ENCODE data around the gene MAGI2.

MAGI2 gene

GRCh38 chr7:79216236-79216635 is 237.2 kb downstream of the MAGI2 start:
- no peak overlapping the region for H3K27ac ChIP-seq (ENCODE audit: insufficient read depth, low read length, poor library complexity, severe bottlenecking)
- no peaks in the 10 kb centered on the region for H3K4me1 ChIP-seq (ENCODE audit: control insufficient read depth, insufficient read depth, low read length, poor library complexity, severe bottlenecking)

GRCh38 chr7:79212334-79212733 is 241.1 kb downstream of the MAGI2 start:
- Histone ChIP-seq H3K4me1 (ENCODE audit: control insufficient read depth, insufficient read depth, low read length, poor library complexity, severe bottlenecking) (no peaks in the 10 kb centered on the region), H3K27me3 (replicated peaks; ENCODE audit: control insufficient read depth, insufficient read depth, low read length, poor library complexity, severe bottlenecking) (no peaks in the 10 kb centered on the region), H3K36me3 (ENCODE audit: control insufficient read depth, insufficient read depth, low read length) (no peaks in the 10 kb centered on the region), H3K4me3 (ENCODE audit: insufficient read depth, low read depth, low read length, poor library complexity, severe bottlenecking) (no peak overlapping the region), H3K9me3 (ENCODE audit: control insufficient read depth, low read length) (no peaks in the 10 kb centered on the region), H3K27ac (ENCODE audit: insufficient read depth, low read length, poor library complexity, severe bottlenecking) (no peak overlapping the region)
- no peak for DNase-seq

More at GRCh38 chr7:79216236-79216635, 237.2 kb downstream of the MAGI2 start:
- H3K9me3 ChIP-seq (ENCODE audit: control insufficient read depth, low read length) = no peaks in the 10 kb centered on the region
- H3K4me3 ChIP-seq (ENCODE audit: insufficient read depth, low read depth, low read length, poor library complexity, severe bottlenecking) = no peak overlapping the region
- H3K27me3 ChIP-seq (replicated peaks; ENCODE audit: control insufficient read depth, insufficient read depth, low read length, poor library complexity, severe bottlenecking) = no peaks in the 10 kb centered on the region
- no peak for DNase-seq
- no peaks in the 10 kb centered on the region for H3K36me3 ChIP-seq (ENCODE audit: control insufficient read depth, insufficient read depth, low read length)

- no peak overlapping the region for H3K4me3 ChIP-seq (ENCODE audit: insufficient read depth, low read depth, low read length, poor library complexity, severe bottlenecking)
- DNase-seq = no peak
- H3K27me3 ChIP-seq (replicated peaks; ENCODE audit: control insufficient read depth, insufficient read depth, low read length, poor library complexity, severe bottlenecking) = no peaks in the 10 kb centered on the region
- no peaks in the 10 kb centered on the region for H3K4me1 ChIP-seq (ENCODE audit: control insufficient read depth, insufficient read depth, low read length, poor library complexity, severe bottlenecking)
- no peaks in the 10 kb centered on the region for H3K9me3 ChIP-seq (ENCODE audit: control insufficient read depth, low read length)
- no peak overlapping the region for H3K27ac ChIP-seq (ENCODE audit: insufficient read depth, low read length, poor library complexity, severe bottlenecking)
- H3K36me3 ChIP-seq (ENCODE audit: control insufficient read depth, insufficient read depth, low read length) = no peaks in the 10 kb centered on the region
Observed at GRCh38 chr7:79211724-79212123, 241.7 kb downstream of the MAGI2 start.

GRCh38 chr7:79199961-79200360 is 253.5 kb downstream of the MAGI2 start:
- H3K27me3 ChIP-seq (replicated peaks; ENCODE audit: control insufficient read depth, insufficient read depth, low read length, poor library complexity, severe bottlenecking) = no peaks in the 10 kb centered on the region
- no peaks in the 10 kb centered on the region for H3K4me1 ChIP-seq (ENCODE audit: control insufficient read depth, insufficient read depth, low read length, poor library complexity, severe bottlenecking)
- no peaks in the 10 kb centered on the region for H3K36me3 ChIP-seq (ENCODE audit: control insufficient read depth, insufficient read depth, low read length)
- no peak overlapping the region for H3K4me3 ChIP-seq (ENCODE audit: insufficient read depth, low read depth, low read length, poor library complexity, severe bottlenecking)
- H3K9me3 ChIP-seq (ENCODE audit: control insufficient read depth, low read length) = no peaks in the 10 kb centered on the region
- no peak for DNase-seq
- no peak overlapping the region for H3K27ac ChIP-seq (ENCODE audit: insufficient read depth, low read length, poor library complexity, severe bottlenecking)

GRCh38 chr7:79199266-79199665 is 254.2 kb downstream of the MAGI2 start:
- Histone ChIP-seq H3K4me3 (ENCODE audit: insufficient read depth, low read depth, low read length, poor library complexity, severe bottlenecking) (no peak overlapping the region), H3K27me3 (replicated peaks; ENCODE audit: control insufficient read depth, insufficient read depth, low read length, poor library complexity, severe bottlenecking) (no peaks in the 10 kb centered on the region), H3K9me3 (ENCODE audit: control insufficient read depth, low read length) (no peaks in the 10 kb centered on the region), H3K27ac (ENCODE audit: insufficient read depth, low read length, poor library complexity, severe bottlenecking) (no peak overlapping the region), H3K36me3 (ENCODE audit: control insufficient read depth, insufficient read depth, low read length) (no peaks in the 10 kb centered on the region), H3K4me1 (ENCODE audit: control insufficient read depth, insufficient read depth, low read length, poor library complexity, severe bottlenecking) (no peaks in the 10 kb centered on the region)
- no peak for DNase-seq

DNA sequence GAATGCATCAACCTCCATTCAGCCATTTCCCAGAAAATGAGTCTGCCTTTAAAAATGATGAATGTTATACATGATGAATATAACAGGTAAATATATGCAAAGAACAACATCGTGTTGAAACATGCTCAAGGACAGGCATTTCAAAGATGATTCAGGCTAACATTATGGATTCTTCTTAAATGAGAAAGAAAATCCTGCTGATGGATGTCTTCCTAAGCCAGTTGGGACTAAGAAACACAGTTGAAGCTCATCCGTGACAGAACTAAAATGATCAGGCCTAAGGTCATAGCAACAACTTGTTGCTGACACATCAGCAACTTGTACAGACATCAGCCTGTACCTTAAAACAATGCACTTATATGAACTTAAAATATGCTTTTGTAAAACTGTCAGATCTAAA is 267.9 kb downstream of the MAGI2 start:
- Histone ChIP-seq H3K27me3 (replicated peaks; ENCODE audit: control insufficient read depth, insufficient read depth, low read length, poor library complexity, severe bottlenecking) (no peaks in the 10 kb centered on the region), H3K36me3 (ENCODE audit: control insufficient read depth, insufficient read depth, low read length) (no peaks in the 10 kb centered on the region), H3K4me3 (ENCODE audit: insufficient read depth, low read depth, low read length, poor library complexity, severe bottlenecking) (no peak overlapping the region), H3K9me3 (ENCODE audit: control insufficient read depth, low read length) (no peaks in the 10 kb centered on the region), H3K27ac (ENCODE audit: insufficient read depth, low read length, poor library complexity, severe bottlenecking) (no peak overlapping the region), H3K4me1 (ENCODE audit: control insufficient read depth, insufficient read depth, low read length, poor library complexity, severe bottlenecking) (no peaks in the 10 kb centered on the region)
- no peak for DNase-seq

DNA sequence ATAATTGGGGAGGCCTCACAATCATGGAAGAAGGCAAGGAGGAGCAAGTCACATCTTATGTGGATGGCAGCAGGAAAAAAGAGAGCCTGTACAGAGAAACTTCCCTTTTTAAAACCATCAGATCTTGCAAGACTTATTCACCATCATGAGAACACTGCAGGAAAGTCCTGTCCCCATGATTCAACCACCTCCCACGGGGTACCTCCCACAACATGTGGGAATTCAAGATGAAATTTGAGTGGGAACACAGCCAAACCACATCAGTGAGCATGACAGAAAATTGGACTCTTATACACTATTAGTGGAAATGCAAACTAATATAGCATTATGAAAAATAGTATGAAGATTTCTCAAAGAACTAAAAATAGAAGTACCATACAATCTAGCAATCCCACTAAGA is 271.2 kb downstream of the MAGI2 start:
- no peak overlapping the region for H3K4me3 ChIP-seq (ENCODE audit: insufficient read depth, low read depth, low read length, poor library complexity, severe bottlenecking)
- DNase-seq = no peak
- no peak overlapping the region for H3K27ac ChIP-seq (ENCODE audit: insufficient read depth, low read length, poor library complexity, severe bottlenecking)
- H3K9me3 ChIP-seq (ENCODE audit: control insufficient read depth, low read length) = no peaks in the 10 kb centered on the region
- no peaks in the 10 kb centered on the region for H3K4me1 ChIP-seq (ENCODE audit: control insufficient read depth, insufficient read depth, low read length, poor library complexity, severe bottlenecking)
- H3K36me3 ChIP-seq (ENCODE audit: control insufficient read depth, insufficient read depth, low read length) = no peaks in the 10 kb centered on the region
- no peaks in the 10 kb centered on the region for H3K27me3 ChIP-seq (replicated peaks; ENCODE audit: control insufficient read depth, insufficient read depth, low read length, poor library complexity, severe bottlenecking)

GRCh38 chr7:79180533-79180932 is 272.9 kb downstream of the MAGI2 start:
- H3K36me3 ChIP-seq (ENCODE audit: control insufficient read depth, insufficient read depth, low read length) = no peaks in the 10 kb centered on the region
- H3K4me1 ChIP-seq (ENCODE audit: control insufficient read depth, insufficient read depth, low read length, poor library complexity, severe bottlenecking) = no peaks in the 10 kb centered on the region
- no peak overlapping the region for H3K4me3 ChIP-seq (ENCODE audit: insufficient read depth, low read depth, low read length, poor library complexity, severe bottlenecking)
- DNase-seq = no peak
- no peaks in the 10 kb centered on the region for H3K27me3 ChIP-seq (replicated peaks; ENCODE audit: control insufficient read depth, insufficient read depth, low read length, poor library complexity, severe bottlenecking)
- H3K27ac ChIP-seq (ENCODE audit: insufficient read depth, low read length, poor library complexity, severe bottlenecking) = no peak overlapping the region
- H3K9me3 ChIP-seq (ENCODE audit: control insufficient read depth, low read length) = no peaks in the 10 kb centered on the region

DNA sequence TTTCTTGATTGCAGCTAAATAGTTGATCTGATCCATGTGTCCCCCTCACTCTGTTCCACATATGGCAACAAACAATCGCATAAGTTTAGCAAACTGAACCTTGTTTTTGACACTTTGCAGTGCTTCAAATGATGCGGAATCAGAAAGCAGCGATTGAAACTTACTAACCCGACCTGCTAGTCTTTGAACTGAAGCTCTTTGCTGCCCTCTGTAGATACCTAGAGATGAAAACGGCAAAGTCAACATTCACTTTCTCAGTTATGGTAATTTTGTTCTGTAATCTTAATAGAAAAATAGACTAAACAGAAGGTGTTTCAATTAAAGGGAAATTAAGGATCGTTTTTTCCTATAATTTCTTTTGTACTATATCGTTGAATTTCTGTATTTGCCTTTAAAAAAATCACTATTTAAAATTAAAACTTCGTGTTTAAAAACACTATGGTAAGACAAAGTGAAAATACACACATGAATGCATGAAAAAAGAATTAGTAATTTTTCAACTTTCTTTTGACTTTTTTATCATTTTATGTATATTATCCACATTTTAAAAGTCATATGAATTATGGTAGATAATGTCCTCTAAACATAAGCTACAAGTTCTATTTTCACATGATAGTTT is 276.5 kb downstream of the MAGI2 start:
- Histone ChIP-seq H3K36me3 (ENCODE audit: control insufficient read depth, insufficient read depth, low read length) (no peaks in the 10 kb centered on the region), H3K9me3 (ENCODE audit: control insufficient read depth, low read length) (no peaks in the 10 kb centered on the region), H3K4me1 (ENCODE audit: control insufficient read depth, insufficient read depth, low read length, poor library complexity, severe bottlenecking) (no peaks in the 10 kb centered on the region), H3K27ac (ENCODE audit: insufficient read depth, low read length, poor library complexity, severe bottlenecking) (no peak overlapping the region), H3K27me3 (replicated peaks; ENCODE audit: control insufficient read depth, insufficient read depth, low read length, poor library complexity, severe bottlenecking) (no peaks in the 10 kb centered on the region), H3K4me3 (ENCODE audit: insufficient read depth, low read depth, low read length, poor library complexity, severe bottlenecking) (no peak overlapping the region)
- no peak for DNase-seq

- no peaks in the 10 kb centered on the region for H3K36me3 ChIP-seq (ENCODE audit: control insufficient read depth, insufficient read depth, low read length)
- no peaks in the 10 kb centered on the region for H3K4me1 ChIP-seq (ENCODE audit: control insufficient read depth, insufficient read depth, low read length, poor library complexity, severe bottlenecking)
- no peaks in the 10 kb centered on the region for H3K9me3 ChIP-seq (ENCODE audit: control insufficient read depth, low read length)
- H3K27me3 ChIP-seq (replicated peaks; ENCODE audit: control insufficient read depth, insufficient read depth, low read length, poor library complexity, severe bottlenecking) = no peaks in the 10 kb centered on the region
- H3K27ac ChIP-seq (ENCODE audit: insufficient read depth, low read length, poor library complexity, severe bottlenecking) = no peak overlapping the region
- H3K4me3 ChIP-seq (ENCODE audit: insufficient read depth, low read depth, low read length, poor library complexity, severe bottlenecking) = no peak overlapping the region
- DNase-seq = no peak
Observed at GRCh38 chr7:79175374-79175773, 278.1 kb downstream of the MAGI2 start.
